ENCODE results near the gene KLHL20. TPM values are rescaled to one million over a fixed set of nuclear protein-coding genes. Genes with fewer than 3 reads are reported as not detected.

Gene KLHL20
- total RNA-seq, 1 donor = 30.6 TPM

- TF ChIP-seq CTCF (IDR thresholded peaks at IDR 0.05; ENCODE audit: insufficient read depth, low read length) = no peak
- DNase-seq (ENCODE audit: low read depth) = no peak
- no peak overlapping the region for H3K4me3 ChIP-seq (ENCODE audit: low read depth, low read length)
These were observed 118.0 kb downstream of the KLHL20 start for GRCh38 chr1:173832748-173833147.

Small RNA genes lying within 50 kb of the gene (small RNA-seq; reads per million reads assigned to genes)
- not detected for gene BX248409.1
- not detected for gene RF00019

Other genes starting within 250 kb of the KLHL20 start
- 185 and 278 TPM in 2 replicates for gene PRDX6, start 237.6 kb upstream of the KLHL20 start, total RNA-seq (ENCODE audit: low replicate concordance)
- not detected in 2 replicates for gene SLC9C2, start 111.9 kb upstream of the KLHL20 start, total RNA-seq (ENCODE audit: low replicate concordance)
- not detected in 2 replicates for gene TEX50, start 79.6 kb upstream of the KLHL20 start, total RNA-seq (ENCODE audit: low replicate concordance)
- 0.09 and 0.82 TPM in 2 replicates for gene ANKRD45, start 45.1 kb upstream of the KLHL20 start, total RNA-seq (ENCODE audit: low replicate concordance)
- gene DARS2, start 109.7 kb downstream of the KLHL20 start, total RNA-seq (ENCODE audit: low replicate concordance) = 15.9 and 18.3 TPM in 2 replicates
- 6.5 and 27.5 TPM in 2 replicates for gene CENPL, start 109.9 kb downstream of the KLHL20 start, total RNA-seq (ENCODE audit: low replicate concordance)
- 453 and 516 TPM in 2 replicates for gene GAS5, start 153.0 kb downstream of the KLHL20 start, total RNA-seq (ENCODE audit: low replicate concordance)
- 6.5 and 11.3 TPM in 2 replicates for gene ZBTB37, start 153.4 kb downstream of the KLHL20 start, total RNA-seq (ENCODE audit: low replicate concordance)
- gene SERPINC1, start 202.3 kb downstream of the KLHL20 start, total RNA-seq (ENCODE audit: low replicate concordance) = not detected in 2 replicates